ENCODE data around the gene CCL1.

CCL1 gene

GRCh38 chr17:34368946-34369500 is 6.0 kb upstream of the CCL1 start (continued):
- TF ChIP-seq TSHZ2 (CRISPR knock-in tag; IDR thresholded peaks at IDR 0.05) (no peak), CSDC2 (CRISPR knock-in tag; IDR thresholded peaks at IDR 0.05) (no peak)

GRCh38 chr17:34368196-34368945 is 5.3 kb upstream of the CCL1 start:
- ATAC-seq, result no peak
- no peak for TF ChIP-seq GLIS3 (CRISPR knock-in tag; IDR thresholded peaks at IDR 0.05)
- TF ChIP-seq OSR1 (CRISPR knock-in tag; IDR thresholded peaks at IDR 0.05), result no peak
- no peak for TF ChIP-seq SNAI2 (CRISPR knock-in tag; IDR thresholded peaks at IDR 0.05)
- no peak for TF ChIP-seq CSDC2 (CRISPR knock-in tag; IDR thresholded peaks at IDR 0.05)
- no peak for TF ChIP-seq TCF4 (CRISPR knock-in tag; IDR thresholded peaks at IDR 0.05; ENCODE audit: borderline replicate concordance)
- TF ChIP-seq ZFP3 (CRISPR knock-in tag; IDR thresholded peaks at IDR 0.05), result no peak
- no peak for TF ChIP-seq ZFP30 (CRISPR knock-in tag; IDR thresholded peaks at IDR 0.05)
- no peak for TF ChIP-seq CREB5 (CRISPR knock-in tag; IDR thresholded peaks at IDR 0.05; ENCODE audit: low read depth)
- no peak for TF ChIP-seq TOX (CRISPR knock-in tag; IDR thresholded peaks at IDR 0.05; ENCODE audit: borderline replicate concordance)
- no peak for TF ChIP-seq PPARA (CRISPR knock-in tag; IDR thresholded peaks at IDR 0.05; ENCODE audit: borderline replicate concordance)
- TF ChIP-seq ISL1 (CRISPR knock-in tag; IDR thresholded peaks at IDR 0.05), result no peak
- no peak for TF ChIP-seq RARB (CRISPR knock-in tag; IDR thresholded peaks at IDR 0.05)
- no peak for TF ChIP-seq BACH2 (CRISPR knock-in tag; IDR thresholded peaks at IDR 0.05; ENCODE audit: borderline replicate concordance)
- TF ChIP-seq, protein P1, sequence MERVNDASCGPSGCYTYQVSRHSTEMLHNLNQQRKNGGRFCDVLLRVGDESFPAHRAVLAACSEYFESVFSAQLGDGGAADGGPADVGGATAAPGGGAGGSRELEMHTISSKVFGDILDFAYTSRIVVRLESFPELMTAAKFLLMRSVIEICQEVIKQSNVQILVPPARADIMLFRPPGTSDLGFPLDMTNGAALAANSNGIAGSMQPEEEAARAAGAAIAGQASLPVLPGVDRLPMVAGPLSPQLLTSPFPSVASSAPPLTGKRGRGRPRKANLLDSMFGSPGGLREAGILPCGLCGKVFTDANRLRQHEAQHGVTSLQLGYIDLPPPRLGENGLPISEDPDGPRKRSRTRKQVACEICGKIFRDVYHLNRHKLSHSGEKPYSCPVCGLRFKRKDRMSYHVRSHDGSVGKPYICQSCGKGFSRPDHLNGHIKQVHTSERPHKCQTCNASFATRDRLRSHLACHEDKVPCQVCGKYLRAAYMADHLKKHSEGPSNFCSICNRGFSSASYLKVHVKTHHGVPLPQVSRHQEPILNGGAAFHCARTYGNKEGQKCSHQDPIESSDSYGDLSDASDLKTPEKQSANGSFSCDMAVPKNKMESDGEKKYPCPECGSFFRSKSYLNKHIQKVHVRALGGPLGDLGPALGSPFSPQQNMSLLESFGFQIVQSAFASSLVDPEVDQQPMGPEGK (CRISPR knock-in tag; IDR thresholded peaks at IDR 0.05; ENCODE audit: borderline replicate concordance), result no peak

DNA sequence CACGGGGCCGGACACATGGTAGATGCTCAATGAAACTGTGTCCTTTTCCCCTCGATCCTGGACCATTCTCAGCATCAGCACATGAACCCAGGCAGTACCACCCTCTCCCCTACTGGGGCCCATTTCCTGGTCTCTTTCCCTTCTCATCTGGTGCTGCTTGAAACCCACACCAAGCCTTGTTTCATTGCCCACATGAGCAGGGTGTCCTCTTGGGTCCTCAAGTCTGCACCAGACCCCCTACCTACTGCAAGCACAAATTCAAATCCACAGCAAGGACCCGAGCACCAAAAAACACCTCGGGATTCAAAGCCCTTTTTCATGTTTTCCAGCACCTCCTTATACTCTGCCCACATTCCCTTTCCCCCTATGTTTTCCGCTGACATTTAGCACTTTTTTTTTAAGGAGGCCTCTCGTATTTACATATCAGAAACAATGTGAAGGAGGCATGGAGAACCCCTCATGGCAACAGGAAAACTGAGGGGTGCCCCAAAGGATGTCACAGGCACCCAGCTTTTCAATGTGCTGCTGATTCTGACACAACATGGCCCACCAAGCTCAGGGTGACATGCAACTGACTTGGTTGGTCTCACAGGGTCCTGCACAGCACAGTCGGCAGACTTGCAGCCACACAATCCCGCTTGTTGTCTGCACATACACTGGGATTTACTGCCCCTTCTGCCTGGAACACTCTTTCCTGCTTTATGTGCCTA is 4.6 kb upstream of the CCL1 start:
- ATAC-seq, result no peak
- TF ChIP-seq ESRRG (CRISPR knock-in tag; IDR thresholded peaks at IDR 0.05) (no peak), RARB (CRISPR knock-in tag; IDR thresholded peaks at IDR 0.05) (no peak), TCF4 (CRISPR knock-in tag; IDR thresholded peaks at IDR 0.05; ENCODE audit: borderline replicate concordance) (no peak), TOX (CRISPR knock-in tag; IDR thresholded peaks at IDR 0.05; ENCODE audit: borderline replicate concordance) (no peak), ZC3H10 (CRISPR knock-in tag; IDR thresholded peaks at IDR 0.05) (no peak), OSR1 (CRISPR knock-in tag; IDR thresholded peaks at IDR 0.05) (no peak)
- TF ChIP-seq, protein P2, sequence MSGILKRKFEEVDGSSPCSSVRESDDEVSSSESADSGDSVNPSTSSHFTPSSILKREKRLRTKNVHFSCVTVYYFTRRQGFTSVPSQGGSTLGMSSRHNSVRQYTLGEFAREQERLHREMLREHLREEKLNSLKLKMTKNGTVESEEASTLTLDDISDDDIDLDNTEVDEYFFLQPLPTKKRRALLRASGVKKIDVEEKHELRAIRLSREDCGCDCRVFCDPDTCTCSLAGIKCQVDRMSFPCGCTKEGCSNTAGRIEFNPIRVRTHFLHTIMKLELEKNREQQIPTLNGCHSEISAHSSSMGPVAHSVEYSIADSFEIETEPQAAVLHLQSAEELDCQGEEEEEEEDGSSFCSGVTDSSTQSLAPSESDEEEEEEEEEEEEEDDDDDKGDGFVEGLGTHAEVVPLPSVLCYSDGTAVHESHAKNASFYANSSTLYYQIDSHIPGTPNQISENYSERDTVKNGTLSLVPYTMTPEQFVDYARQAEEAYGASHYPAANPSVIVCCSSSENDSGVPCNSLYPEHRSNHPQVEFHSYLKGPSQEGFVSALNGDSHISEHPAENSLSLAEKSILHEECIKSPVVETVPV (CRISPR knock-in tag; IDR thresholded peaks at IDR 0.05), result no peak

- no peak for ATAC-seq
- TF ChIP-seq, protein P2 (CRISPR knock-in tag; IDR thresholded peaks at IDR 0.05), result no peak
- TF ChIP-seq ZFP30 (CRISPR knock-in tag; IDR thresholded peaks at IDR 0.05) (no peak), RARB (CRISPR knock-in tag; IDR thresholded peaks at IDR 0.05) (no peak)
These were observed 3.6 kb upstream of the CCL1 start for GRCh38 chr17:34366529-34367107.

Measured in SK-N-SH treated with all-trans-retinoic acid at 6 μM for 48 hours (cell line).